Measurements from ENCODE around the gene NINL.
"Not testable (repeated sequence)": the region's sequence is repeated elsewhere in the genome, so short reads cannot be mapped to it uniquely, and the experiment has no call there.

The NINL gene

GRCh38 chr20:25584905-25585704 is at the start of gene NINL:
Gene NINL, minus strand, starts transcription at chr20:25585531. Its CDS starts 58,944 bp downstream, at chr20:25526587.
- DNase-seq (ENCODE audit: low read depth, low spot score), result peak; percentile 82

GRCh38 chr20:25632940-25633790 is 47.8 kb upstream of the NINL start:
- no peak for DNase-seq (ENCODE audit: low read depth, low spot score)

GRCh38 chr20:25630615-25631014 is 45.3 kb upstream of the NINL start:
- DNase-seq (ENCODE audit: low read depth, low spot score), result not testable (repeated sequence)

GRCh38 chr20:25629816-25630499 is 44.6 kb upstream of the NINL start:
- no peak for DNase-seq (ENCODE audit: low read depth, low spot score)

- DNase-seq (ENCODE audit: low read depth, low spot score), result peak; percentile 26
These were observed 41.4 kb upstream of the NINL start for GRCh38 chr20:25626779-25627178.

GRCh38 chr20:25624500-25624939 is 39.2 kb upstream of the NINL start:
- DNase-seq (ENCODE audit: low read depth, low spot score), result no peak

- peak; percentile 98 for DNase-seq (ENCODE audit: low read depth, low spot score)
These were observed 38.6 kb upstream of the NINL start, which contains the start of gene NANP for GRCh38 chr20:25623736-25624499. Gene NANP, minus strand, starts transcription at chr20:25624014. Its CDS starts 66 bp downstream, at chr20:25623948.

- peak; percentile 46 for DNase-seq (ENCODE audit: low read depth, low spot score)
These were observed 37.9 kb upstream of the NINL start for GRCh38 chr20:25623225-25623735.

GRCh38 chr20:25622450-25623224 is 37.3 kb upstream of the NINL start:
- no peak for DNase-seq (ENCODE audit: low read depth, low spot score)

- DNase-seq (ENCODE audit: low read depth, low spot score), result no peak
These were observed 36.7 kb upstream of the NINL start for GRCh38 chr20:25622049-25622448.

GRCh38 chr20:25619514-25619913 is 34.2 kb upstream of the NINL start:
- DNase-seq (ENCODE audit: low read depth, low spot score), result no peak

- no peak for DNase-seq (ENCODE audit: low read depth, low spot score)
These were observed 23.4 kb upstream of the NINL start for GRCh38 chr20:25608774-25609173.

- DNase-seq (ENCODE audit: low read depth, low spot score), result no peak
These were observed 20.9 kb upstream of the NINL start for GRCh38 chr20:25606094-25606695.

- no peak for DNase-seq (ENCODE audit: low read depth, low spot score)
These were observed 19.8 kb upstream of the NINL start for GRCh38 chr20:25605148-25605547.

GRCh38 chr20:25604611-25605010 is 19.3 kb upstream of the NINL start:
- DNase-seq (ENCODE audit: low read depth, low spot score), result no peak

- DNase-seq (ENCODE audit: low read depth, low spot score), result not testable (repeated sequence)
These were observed 17.6 kb upstream of the NINL start for GRCh38 chr20:25602914-25603309.

GRCh38 chr20:25602191-25602913 is 17.0 kb upstream of the NINL start:
- not testable (repeated sequence) for DNase-seq (ENCODE audit: low read depth, low spot score)

GRCh38 chr20:25601659-25602058 is 16.3 kb upstream of the NINL start:
- no peak for DNase-seq (ENCODE audit: low read depth, low spot score)

- DNase-seq (ENCODE audit: low read depth, low spot score), result peak; percentile 4
These were observed 15.3 kb upstream of the NINL start for GRCh38 chr20:25600632-25601031.
